ENCODE data around the gene EEF2K. TPM values are rescaled to one million over a fixed set of nuclear protein-coding genes. Genes with fewer than 3 reads are reported as not detected.

Gene EEF2K
- total RNA-seq, 1 experiment from 2014 or later: 31.8 TPM

DNA sequence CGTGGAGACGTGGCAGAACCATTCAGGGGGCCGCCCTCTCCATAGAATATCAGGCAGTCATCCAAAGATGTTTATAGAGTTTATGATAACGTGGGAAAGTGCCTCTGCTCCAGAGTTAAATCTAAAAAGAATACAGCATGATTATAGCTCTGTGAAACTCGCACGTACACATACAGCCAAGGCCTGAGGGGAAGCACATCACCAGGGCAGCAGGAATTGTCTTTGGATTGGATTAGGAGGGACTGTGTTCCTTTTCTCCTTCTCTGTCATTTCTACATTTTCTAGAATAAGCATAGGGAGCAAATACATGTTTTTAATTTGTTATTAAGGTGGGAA lies 26.9 kb downstream of the EEF2K start:
- Mint-ChIP-seq H3K9me3 (ENCODE audit: low read depth, unreplicated experiment) (no peaks in the 10 kb centered on the region), H3K27ac (ENCODE audit: unreplicated experiment) (peak overlapping the region; percentile 96), H3K36me3 (ENCODE audit: insufficient read depth, unreplicated experiment) (peaks cover 25% of the 10 kb centered on the region), H3K27me3 (ENCODE audit: unreplicated experiment) (no peaks in the 10 kb centered on the region), H3K4me3 (ENCODE audit: low read depth, unreplicated experiment) (peak overlapping the region; percentile 64), H3K4me1 (ENCODE audit: low read depth, unreplicated experiment) (peaks cover 22% of the 10 kb centered on the region)
- no peak for DNase-seq
- no peak for TF ChIP-seq CTCF (IDR thresholded peaks at IDR 0.05; ENCODE audit: unreplicated experiment)
- no TSS peak for BruUV-seq (replicated peaks)
- intact Hi-C loops (cut with micrococcal nuclease; ENCODE audit: unreplicated experiment): loop anchor here (5.0 kb wide), 1 partner anchor 36 kb away; no protein-coding TSS in a partner anchor
- CTCF ChIA-PET: interaction anchor here (1.0 kb wide), 1 partner anchor 37 kb away, joined by 3 read pairs; no protein-coding TSS in a partner anchor

GRCh38 chr16:22235839-22236745 lies 30.0 kb downstream of the EEF2K start:
- Mint-ChIP-seq H3K9me3 (ENCODE audit: low read depth, unreplicated experiment) (no peaks in the 10 kb centered on the region), H3K4me1 (ENCODE audit: low read depth, unreplicated experiment) (peaks cover 22% of the 10 kb centered on the region), H3K27me3 (ENCODE audit: unreplicated experiment) (no peaks in the 10 kb centered on the region), H3K36me3 (ENCODE audit: insufficient read depth, unreplicated experiment) (peaks cover 26% of the 10 kb centered on the region), H3K27ac (ENCODE audit: unreplicated experiment) (peak overlapping the region; percentile 31), H3K4me3 (ENCODE audit: low read depth, unreplicated experiment) (no peak overlapping the region)
- CTCF ChIA-PET: interaction anchor here (0.6 to 1.4 kb wide), 4 partner anchors 30 to 388 kb away, joined by 3 to 6 read pairs (median 4); partner anchors contain the start of gene EEF2K
- intact Hi-C loops (cut with micrococcal nuclease; ENCODE audit: unreplicated experiment): loop anchor here (2.0 kb wide), 1 partner anchor 61 kb away; the partner anchor contains the start of gene POLR3E
- no peak for DNase-seq
- BruUV-seq (replicated peaks): no TSS peak
- no peak for TF ChIP-seq CTCF (IDR thresholded peaks at IDR 0.05; ENCODE audit: unreplicated experiment)

DNA sequence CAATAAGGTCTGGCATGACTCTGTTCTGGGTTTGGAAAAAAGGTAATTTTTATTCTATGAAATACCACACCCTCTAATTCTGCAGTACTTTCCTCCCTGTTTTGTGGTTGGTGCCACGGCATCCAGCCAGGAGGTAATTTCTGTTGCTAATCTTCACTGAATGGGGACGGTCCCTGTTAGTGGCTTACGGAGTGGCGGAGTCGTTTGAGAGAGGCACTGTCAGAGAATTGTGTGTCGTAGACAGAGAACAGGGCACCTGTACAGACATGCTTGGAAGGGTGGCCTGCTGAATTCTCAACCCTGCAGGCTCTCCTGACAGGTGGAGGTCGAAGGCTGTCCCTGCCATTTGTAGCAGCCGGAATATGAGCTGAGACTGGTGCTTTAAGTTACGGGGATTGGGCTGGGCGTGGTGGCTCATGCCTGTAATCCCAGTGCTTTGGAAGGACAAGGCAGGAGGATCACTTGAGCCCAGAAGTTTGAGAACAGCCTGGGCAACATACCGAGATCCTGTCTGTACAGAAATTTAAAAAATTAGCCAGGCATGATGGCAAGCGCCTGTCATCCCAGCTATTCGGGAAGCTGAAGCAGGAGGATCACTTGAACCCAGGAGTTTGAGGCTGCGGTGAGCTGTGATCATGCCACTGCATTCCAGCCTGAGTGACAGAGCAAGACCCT lies 33.2 kb downstream of the EEF2K start:
- H3K4me3 Mint-ChIP-seq (ENCODE audit: low read depth, unreplicated experiment): no peak overlapping the region
- BruUV-seq (replicated peaks): no TSS peak
- intact Hi-C loops (cut with micrococcal nuclease; ENCODE audit: unreplicated experiment): no loop called here
- no peak overlapping the region for H3K27ac Mint-ChIP-seq (ENCODE audit: unreplicated experiment)
- CTCF ChIA-PET: interaction anchor here (0.6 kb wide), 1 partner anchor 1051 kb away, joined by 6 read pairs; no protein-coding TSS in a partner anchor
- no peaks in the 10 kb centered on the region for H3K9me3 Mint-ChIP-seq (ENCODE audit: low read depth, unreplicated experiment)
- no peaks in the 10 kb centered on the region for H3K27me3 Mint-ChIP-seq (ENCODE audit: unreplicated experiment)
- H3K4me1 Mint-ChIP-seq (ENCODE audit: low read depth, unreplicated experiment): peaks cover 8% of the 10 kb centered on the region
- DNase-seq: no peak
- peaks cover 20% of the 10 kb centered on the region for H3K36me3 Mint-ChIP-seq (ENCODE audit: insufficient read depth, unreplicated experiment)
- no peak for TF ChIP-seq CTCF (IDR thresholded peaks at IDR 0.05; ENCODE audit: unreplicated experiment)

DNA sequence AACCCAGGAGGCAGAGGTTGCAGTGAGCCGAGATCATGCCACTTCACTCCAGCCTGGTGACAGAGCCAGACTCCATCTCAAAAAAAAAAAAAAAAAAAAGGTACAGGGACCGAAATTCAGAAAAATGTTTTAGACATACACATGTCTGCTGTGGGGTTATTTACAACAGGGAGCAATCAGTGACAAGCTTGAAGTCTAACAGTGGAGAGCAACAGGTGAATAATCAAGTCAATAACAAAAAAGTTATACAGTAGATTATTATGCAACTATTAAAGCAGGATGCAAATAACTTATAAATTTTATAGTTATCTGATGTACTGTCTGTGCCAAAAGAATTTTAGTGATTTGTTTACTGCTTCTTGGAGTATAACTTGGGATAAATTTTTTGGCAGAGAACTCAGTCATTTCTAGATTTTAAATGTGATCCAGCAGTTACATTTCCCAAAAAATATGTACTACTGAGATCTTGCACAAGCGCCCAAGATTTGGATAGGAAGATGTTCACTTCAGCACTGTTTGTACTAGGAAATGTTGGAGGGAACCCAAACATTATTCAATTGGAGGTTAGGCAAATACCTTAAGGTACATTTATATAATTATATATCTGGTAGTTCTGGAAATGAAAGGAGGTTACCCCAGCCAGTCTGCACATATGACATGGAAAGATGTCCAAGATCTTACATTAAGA lies 34.1 kb downstream of the EEF2K start:
- no peak for TF ChIP-seq CTCF (IDR thresholded peaks at IDR 0.05; ENCODE audit: unreplicated experiment)
- no peak overlapping the region for H3K4me3 Mint-ChIP-seq (ENCODE audit: low read depth, unreplicated experiment)
- H3K27ac Mint-ChIP-seq (ENCODE audit: unreplicated experiment): no peak overlapping the region
- H3K4me1 Mint-ChIP-seq (ENCODE audit: low read depth, unreplicated experiment): peaks cover 8% of the 10 kb centered on the region
- DNase-seq: no peak
- peaks cover 27% of the 10 kb centered on the region for H3K36me3 Mint-ChIP-seq (ENCODE audit: insufficient read depth, unreplicated experiment)
- CTCF ChIA-PET: no interaction called here
- BruUV-seq (replicated peaks): no TSS peak
- H3K27me3 Mint-ChIP-seq (ENCODE audit: unreplicated experiment): no peaks in the 10 kb centered on the region
- intact Hi-C loops (cut with micrococcal nuclease; ENCODE audit: unreplicated experiment): loop anchor here (2.0 kb wide), 1 partner anchor 41 kb away; no protein-coding TSS in a partner anchor
- H3K9me3 Mint-ChIP-seq (ENCODE audit: low read depth, unreplicated experiment): no peaks in the 10 kb centered on the region
